ENCODE measurements around the gene HYAL3.
A peak's percentile ranks its signal among the peaks of the same experiment; 100 is the strongest.

The HYAL3 gene

DNA sequence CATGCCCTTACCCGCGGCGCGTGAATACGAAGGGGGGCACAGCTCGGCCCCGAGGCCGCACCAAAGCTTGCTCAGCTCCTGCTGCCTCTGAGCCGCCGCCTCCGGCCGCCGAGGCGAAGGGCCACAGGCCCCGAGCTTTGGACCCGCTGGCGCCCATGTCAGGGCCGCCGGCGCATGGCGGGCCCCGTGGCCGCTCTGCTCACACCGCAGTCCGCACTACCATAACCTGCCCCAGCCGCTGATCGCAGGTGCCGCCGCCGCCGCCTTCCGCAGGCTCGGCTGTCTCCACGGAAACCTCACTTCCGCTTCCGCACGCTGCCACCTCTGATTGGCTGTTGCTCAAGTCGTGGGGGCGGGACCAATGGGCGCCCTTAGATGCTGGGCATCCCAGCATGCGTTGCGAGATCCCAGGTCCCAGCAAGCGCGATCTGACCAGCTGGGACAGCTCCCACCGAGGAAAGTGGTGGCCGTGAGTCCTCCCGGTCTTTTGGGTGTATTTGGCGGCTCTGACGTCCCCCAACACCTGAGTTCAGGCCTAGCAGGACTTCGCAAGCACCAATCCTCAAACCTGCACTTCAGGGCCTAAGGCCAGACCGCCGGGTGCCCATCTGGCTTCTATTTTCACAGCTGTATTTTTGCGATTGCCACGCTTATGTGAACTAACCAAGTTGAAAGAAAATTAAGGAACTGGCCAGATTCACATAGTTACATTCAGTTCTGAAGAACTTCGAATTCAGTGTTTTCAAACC is 28.9 kb upstream of the HYAL3 start, which contains the start of gene TUSC2:
TUSC2 (minus strand) TSS at position 281 of the 749 bp plus-strand sequence; CDS start at position 157, 124 bp downstream.
- DNase-seq: peak; percentile 64

DNA sequence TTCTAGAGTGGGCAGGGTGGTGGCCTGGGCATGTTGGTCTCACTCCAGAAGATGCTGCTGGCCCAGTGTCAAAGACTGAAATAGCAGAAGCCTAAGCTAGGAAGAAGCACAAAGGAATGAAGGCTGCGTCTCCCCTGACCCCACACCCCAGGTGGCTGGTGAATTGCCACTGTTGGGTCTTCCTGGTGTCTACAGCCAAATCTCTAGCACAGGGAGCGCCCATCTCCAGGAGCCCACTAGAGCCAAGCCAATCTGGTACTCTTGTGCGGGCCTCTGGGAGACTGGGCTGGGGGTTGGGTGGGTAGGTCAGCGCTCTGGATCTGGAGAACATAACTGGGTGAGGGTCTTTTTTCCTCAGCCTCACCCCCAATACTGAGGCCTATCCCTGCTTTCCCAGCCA is 27.9 kb upstream of the HYAL3 start:
- no peak for DNase-seq

DNA sequence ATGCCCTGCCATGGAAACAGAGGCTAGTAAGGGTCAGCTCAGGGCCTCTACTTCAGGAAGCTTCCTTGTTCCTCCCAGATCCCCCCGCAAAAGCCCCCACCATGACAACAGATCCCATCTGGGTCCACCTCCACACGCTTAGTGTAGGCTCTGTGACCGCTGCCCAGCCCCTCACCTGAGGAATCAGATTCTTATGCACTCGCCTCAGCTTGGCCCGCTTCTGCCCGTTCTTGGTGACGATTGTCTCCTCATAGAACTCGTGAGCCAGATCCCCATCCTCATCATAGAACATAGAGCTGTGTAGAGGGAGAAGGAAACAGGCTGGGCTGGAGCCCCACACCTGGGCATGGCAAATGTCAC is 27.0 kb upstream of the HYAL3 start:
- DNase-seq: no peak

DNA sequence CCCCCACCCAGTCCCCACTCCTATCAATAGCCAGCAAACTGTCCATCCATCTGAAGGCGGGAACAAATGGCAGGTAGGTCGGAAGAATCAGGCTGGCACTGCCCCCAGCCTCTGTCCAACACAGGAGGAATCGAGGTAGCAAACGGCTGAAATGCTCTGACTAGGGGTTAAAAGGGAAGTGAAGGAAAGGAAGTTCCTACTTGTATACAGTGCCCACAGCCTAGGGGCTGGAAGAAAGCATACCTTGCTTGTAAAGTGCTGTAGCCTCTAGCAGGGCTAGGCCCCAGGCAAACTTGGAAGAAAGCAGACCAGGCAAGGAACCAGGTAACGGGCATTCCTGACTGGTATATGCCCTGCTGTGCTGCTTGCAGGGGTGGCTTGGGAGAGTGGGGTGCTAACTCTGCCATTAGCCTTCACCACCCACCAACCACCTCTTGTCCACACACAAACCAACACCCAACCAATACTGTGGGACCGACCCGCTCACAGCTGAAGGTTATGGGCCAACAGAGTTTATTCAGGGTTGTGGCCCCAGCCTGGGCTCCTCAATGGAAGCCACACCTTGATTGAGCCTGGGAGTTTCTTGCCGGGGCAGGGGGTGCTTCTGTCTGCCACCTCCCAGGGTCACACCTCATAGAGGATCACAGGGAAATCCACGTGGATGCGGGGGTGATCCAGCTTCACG is 26.4 kb upstream of the HYAL3 start:
- DNase-seq: no peak

DNA sequence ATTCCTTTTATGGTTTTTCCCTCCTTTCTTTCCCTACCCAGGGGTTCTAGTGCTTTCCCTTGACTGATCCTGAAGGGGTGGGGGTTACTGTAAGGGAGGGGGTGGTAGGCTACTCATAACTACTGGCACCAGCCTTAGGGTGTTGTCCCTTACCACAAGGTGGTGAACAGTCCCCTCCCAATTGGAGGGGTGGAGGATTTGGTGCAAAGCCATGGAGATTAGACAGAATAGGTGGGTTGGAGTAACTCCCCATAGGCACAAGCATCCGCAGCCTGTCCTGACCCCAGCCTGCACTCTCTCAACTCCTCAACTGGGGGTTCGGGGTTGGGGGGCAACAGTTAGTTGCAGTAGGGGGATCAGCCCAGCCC is 25.9 kb upstream of the HYAL3 start:
- DNase-seq: no peak

DNA sequence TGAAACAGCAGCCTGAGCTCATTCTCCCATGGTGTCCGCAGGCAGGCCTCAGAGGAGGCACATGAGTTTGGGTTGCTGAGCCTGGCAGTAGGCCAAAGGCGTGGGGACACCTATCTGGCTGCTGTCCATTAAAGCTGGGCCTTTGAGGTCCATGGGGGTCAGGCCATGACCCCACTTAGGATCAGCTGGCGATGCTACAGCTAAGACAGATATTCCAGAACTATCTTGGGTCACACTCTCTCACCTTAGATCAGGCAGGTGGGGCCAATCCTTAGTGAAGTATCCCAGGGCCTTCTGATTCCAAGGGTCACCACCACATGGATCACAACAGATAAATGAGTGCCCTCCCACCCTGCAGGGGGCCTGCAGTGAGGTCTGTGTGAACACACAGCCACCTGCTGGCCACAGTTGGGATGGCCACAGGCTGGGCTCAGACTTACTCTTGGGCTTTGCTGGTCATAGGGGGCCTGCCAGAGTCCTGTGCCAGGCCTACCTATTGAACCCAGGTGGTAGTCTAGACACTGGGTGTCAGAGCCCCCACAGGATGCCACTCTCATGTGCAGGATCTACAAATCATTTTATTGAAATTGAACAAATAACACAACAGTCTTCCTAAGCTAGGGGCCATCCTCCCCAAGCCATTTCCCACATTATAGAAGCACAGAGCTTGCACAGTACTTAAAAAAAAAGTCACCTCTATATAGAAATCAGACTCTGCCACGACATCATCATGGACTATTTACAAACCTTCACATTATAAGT is 25.3 kb upstream of the HYAL3 start:
- peak; percentile 19 for DNase-seq

DNA sequence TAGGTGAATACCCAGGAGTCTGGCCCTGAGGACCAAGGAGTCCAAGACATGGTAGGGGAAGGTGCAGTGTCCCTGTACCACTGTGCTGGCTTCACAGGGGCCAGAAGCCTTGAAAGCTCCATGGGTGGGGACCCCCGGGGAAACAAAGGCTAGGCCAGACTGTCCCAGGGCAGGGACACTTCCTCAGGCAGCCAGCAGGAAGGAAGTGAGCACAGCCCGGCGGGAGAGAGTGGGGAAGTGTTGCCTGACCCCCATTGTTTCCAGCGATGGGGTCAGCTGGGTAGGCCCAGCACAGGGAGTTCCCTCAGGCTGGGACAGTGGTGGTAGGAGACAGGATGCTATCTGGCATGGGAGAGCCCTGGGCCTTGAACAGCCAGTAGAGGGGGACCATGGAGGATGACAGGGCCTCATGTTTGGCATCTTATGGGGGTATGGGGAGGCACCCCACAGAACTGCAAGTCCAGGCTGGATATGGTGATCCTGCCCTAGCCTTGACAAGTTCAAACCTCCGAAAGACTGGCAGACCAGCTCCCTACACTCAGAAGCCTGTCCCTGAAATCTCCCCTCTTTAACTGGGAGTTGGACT is 24.5 kb upstream of the HYAL3 start:
- DNase-seq: no peak

DNA sequence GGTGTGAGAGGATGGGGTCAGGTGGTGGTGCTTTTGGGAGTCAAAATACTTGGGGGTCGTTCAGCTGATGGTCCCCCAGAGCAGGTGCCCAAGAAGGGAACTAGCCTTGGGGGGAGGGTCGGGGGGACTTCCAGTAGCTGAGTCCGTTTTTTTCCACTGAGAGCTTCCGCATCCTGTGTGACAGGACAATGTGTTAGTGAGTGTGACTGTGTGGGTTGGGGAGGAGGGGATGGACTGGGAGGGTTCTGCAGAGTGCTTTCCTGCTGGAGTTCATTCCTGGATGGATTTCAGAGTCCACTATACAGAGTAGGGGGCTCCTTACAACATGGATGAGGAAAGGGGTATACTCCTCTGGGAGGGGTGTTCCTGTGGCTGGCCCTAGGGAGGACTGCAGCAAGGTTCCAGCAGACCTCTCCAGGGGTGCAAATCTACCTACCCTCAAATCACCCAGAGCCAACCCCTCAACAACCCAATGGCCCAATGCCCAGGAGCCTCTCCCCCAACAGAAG is 23.9 kb upstream of the HYAL3 start:
- no peak for DNase-seq

DNA sequence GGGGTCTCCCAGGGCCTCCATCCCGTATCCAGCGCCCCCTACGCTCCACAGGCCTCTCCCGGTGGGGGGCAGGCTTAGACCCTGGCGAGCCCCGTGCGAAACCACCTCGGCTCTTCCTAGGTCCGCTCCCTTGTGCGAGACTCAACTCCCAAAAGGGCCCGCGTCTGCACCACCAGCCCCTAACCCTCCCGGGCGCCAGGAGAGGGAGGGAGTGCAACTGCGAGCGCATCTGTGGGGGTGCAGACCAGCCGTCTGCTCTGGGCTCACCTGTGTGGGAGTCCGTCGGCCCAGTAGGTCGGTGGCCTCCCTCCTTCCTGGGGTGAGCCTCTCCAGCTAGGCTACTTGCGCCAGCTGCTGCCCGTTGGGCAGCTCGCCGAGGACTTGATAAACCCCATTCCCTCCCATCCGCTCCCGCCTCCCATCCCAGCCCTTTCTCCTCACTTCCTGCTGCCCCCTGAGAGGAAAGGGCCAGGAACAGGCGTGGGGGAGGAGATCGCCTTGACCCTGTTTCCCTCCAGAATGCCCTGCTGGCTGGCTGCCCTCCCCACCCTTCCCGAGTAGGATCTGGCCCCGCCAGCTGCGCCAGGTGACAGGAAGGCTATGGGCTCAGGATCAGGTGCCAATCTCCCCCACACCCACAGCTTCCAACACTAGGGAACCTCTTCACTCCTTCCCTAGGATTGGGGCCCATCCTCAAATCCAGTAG is 23.3 kb upstream of the HYAL3 start, which contains the start of gene HYAL2:
HYAL2 (minus strand) TSS at position 360 of the 706 bp plus-strand sequence. CDS start 2,256 bp downstream, outside the sequence.
- no peak for DNase-seq

DNA sequence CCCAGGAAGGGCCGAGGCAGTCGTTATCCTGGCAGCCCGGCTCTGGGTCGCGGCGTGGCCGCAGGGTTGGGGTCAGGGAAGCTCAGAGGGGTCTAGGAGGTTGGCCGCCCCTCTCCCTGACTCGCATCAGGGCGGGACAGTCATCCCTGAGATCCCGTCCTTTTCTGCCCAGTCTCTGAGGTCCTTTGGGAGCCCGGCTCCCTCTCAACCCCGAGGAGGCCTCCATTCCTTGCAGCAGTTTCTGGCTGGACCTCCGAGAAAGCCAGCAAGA is 22.8 kb upstream of the HYAL3 start:
- no peak for DNase-seq

DNA sequence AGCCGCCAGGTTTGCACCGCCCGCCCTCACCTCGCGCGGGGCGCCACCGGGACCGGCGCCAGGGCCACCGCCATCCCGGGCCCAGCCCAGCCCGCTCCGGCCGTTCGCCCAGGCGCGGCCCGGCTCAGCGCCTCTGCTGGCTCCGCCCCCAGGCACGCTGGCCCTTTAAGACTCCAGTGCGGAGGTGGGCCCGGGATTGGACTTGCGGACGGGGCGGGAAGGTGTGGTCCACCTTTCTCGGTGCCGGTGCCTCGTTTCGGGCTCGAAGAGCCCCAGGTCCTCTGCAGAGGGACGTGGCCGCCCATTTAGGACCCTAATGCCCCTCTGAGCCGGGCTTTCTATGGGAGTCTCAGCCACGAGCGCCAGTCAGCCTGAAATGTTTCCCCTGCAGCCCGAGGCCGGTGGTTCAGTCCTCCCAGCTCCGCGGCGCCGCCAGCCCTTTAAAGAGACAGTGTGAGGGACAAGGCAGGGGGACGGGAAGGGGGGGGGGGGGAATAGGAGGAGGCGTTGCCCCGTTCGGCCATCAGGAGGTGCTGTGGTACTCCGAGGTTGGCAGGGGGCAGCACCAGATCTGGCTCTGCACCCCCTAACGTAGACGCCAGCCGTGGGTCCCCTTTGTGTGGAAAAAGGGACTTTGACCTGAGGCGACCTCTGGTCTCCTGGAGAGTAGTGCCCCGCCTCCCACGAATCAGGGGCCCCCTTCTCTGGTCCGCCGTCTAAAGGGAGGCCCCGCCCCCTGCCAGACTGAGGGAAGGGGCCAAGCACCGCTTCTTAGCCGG is 22.3 kb upstream of the HYAL3 start:
- DNase-seq: peak; percentile 9

DNA sequence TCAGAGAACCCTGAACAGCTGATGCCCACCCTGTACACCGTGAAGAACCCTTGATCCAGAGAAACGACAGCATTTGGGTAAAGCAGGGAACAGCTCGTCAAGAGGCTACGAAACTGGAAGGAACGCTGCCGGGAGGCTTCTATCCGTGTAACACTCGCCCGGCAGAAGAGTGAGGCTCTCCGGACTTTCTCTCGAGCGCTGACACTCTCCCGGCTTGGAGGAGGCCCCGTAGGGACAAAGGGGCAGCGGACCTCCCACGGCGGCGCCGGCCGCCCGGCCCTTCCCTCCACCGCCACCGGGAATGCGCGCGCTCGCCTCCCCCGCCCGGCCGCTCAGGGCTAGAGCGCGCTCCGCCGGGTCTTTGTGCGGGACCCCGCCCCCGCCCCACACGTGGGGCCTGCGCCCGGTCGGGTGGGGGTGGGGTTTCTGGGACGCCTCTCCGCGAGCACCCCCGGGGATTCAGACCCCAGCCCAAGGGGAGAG is 21.7 kb upstream of the HYAL3 start:
- no peak for DNase-seq

DNA sequence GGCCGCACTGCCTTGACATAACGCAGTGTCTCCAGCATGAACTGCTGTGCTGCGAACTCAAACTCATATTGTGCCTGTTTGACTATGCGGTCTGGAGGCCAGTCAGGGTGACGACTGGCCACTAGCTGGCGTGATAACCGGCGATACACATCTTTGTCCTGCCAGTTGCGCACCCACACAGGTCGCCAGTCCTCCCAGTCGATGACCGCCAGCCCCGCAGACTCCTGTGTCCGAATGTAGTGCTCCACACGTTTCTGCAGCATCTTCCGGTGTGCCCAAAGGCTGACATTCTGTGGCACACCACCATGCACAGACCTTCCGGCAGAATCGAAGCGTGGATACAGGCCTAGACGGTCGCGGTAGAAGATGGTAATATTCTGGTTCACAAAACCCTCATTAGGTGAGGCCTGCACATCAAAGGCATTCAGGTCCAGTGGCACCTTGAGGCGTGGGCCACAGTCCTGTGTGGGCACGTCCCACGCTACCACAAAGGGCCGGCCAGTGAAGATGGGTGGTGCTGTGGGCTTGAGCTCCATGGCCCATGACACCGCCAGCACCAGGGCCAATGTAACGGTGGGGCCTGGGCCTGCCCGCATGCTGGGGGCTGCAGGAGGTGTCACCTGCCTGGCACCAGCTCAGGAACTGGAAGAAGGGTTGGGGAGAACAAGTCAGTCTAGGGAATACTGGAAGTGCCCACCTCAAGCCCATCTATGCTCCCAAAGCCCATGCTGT is 20.9 kb upstream of the HYAL3 start:
- DNase-seq: no peak

DNA sequence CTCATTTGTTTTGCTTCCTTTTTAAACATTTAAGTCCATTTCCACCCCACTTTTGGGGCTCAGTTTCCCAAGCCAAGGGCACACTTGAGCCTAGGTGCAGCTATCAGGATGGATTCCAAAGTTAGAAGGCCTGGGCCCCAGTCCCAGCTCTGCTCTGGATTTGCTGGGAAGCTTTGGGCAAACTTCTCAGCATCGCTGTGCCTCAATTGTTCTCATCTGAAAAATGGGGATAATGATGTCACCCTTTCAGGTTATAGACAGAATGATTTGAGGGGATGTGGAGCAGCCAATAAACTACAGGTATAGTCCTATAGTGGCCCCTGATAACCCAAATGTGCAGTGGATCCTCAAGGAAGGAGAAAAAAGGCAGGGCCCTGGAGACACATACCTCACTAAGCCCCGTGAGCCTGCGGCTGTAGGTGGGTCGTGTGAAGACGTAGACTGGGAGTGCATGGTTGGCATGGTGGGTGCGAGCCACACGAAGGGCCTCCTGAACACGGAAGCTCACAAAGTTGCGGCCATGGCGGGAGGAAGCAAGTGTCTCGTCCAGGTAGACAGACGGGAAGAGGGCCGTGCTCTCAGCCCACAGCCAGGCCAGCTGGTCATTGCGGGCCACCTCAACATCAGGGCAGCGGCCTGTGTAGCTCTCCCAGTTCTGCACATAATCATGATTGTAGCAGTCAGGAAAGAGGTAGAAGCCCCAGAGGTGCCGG is 20.1 kb upstream of the HYAL3 start:
- no peak for DNase-seq

DNA sequence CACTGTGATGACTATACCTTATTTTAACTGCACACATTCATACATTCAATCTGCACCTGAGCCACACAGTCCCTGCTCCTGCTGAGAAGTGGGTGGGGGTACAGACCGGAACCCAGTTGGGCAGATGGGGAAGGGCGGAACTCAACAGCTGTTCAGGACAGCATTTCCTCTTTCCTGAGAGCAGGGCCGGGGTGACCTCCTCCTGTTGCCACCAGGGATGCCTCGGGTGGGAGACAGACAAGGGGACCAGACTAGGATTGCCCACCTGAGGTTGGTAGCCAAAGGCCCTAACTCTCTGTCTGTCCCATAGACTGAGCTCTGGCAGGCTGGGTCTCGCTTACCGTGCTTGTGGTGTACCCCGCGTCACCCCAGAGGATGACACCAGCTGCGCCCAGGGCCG is 19.4 kb upstream of the HYAL3 start:
- DNase-seq: no peak

DNA sequence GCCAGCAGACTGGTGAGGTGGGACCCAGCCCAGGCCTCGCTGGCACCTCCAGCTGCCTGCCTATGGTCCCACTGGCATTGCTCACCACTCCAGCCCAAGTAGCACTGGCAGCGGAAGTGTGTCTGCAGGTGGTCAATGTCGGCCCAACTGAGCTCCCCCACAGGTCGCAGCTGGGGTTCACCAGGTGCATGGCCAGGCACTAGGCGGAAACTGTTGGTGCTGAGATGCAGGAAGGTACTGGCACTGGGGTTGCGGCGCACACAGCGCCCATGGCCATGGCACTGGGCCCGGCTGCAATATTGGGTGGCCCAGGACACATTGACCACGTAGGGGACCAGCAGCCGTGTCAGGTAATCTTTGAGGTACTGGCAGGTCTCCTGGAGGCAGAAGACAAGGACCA is 19.0 kb upstream of the HYAL3 start:
- no peak for DNase-seq

DNA sequence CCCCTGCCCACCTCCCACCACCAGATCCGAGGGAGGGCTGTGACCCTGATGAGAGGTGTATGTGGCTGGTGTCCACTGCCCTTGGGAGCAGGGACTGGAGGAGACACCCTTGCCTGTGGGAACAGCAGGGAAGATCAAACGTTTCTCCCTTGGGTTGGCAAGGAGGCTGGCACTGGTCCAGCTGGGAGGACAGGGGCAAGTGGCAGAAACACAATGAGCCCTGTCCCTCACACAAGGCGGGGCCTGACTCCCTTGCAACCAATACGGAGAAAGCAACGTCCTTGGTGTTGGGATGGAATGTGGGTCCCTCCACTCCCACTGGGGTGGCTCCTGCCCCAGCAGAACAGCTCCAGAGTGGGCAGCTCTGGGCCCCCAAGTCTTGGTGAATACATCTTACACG is 18.1 kb upstream of the HYAL3 start:
- DNase-seq: no peak

DNA sequence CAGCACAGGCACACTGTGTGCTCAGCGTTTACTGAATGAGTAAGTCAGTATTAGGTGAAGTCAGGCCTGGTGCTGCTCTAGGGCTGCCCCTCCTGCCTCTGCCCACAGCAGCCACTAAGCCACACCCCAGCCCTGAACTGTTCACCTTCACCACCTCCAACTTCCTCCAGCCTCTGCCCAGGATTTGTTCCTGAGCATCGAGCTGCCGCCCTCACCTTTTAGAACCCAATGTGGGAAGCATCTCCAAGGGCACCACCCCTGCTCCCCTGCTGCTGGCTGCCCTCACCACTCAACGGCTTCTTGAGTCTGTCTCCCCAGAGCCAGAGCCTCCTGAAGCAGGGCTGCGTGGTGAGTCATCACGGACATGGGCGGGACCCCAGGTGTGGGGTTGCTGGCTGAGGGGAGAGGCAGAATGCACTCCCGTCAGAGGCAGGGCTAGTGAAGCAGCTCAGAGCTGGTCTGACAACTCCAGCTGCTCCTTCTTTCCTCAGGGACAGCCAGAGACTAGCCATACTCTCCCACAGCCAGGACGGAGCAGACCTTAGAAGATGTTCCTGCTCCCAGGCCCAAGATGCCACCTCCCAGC is 17.5 kb upstream of the HYAL3 start:
- DNase-seq: no peak

DNA sequence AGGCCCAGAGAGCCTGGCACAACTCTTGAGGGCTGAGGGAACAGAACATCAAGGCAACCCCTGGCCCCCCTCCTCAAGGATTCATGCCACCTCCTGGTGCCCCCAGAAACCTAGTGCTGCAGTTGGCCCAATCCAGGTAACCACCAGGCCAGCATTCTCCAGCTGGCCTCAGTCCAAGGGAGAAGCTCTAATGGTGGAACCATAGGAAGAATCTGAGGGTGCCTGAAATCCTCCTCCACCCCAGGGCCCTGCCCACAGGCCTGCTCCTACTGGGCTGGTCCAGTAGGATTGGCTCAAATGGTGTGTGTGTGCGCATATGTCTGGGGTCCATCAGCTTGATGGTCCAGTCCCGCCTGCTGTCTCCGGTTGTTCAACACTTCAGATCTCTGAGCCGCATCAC is 15.6 kb upstream of the HYAL3 start:
- DNase-seq: no peak

DNA sequence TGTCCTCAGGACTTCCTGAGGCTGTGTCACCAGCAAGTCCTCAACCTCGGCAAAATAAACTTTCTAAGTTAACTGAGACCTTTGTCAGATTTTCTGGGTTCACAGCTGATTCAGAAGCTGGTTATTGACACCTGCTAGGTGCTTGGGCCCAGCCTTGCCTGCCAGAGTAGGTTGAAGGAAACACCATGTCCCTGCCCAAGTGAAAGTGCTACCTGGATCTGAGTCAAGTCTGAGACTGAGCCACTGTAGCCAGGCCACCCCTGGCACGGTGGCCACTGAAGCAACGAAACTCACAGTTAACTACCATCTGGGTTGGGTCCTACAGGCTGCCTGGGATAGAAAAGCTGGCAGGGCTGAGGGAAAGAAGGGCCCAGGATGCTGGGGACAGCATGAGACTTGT is 15.1 kb upstream of the HYAL3 start:
- DNase-seq: no peak

All from NCI-H1694 (cell line).